ENCODE results near the gene USH1C. TPM values are rescaled to one million over a fixed set of nuclear protein-coding genes. Genes with fewer than 3 reads are reported as not detected.

The USH1C gene
- total RNA-seq, 1 experiment from 2014 or later = 1.0 TPM

DNA sequence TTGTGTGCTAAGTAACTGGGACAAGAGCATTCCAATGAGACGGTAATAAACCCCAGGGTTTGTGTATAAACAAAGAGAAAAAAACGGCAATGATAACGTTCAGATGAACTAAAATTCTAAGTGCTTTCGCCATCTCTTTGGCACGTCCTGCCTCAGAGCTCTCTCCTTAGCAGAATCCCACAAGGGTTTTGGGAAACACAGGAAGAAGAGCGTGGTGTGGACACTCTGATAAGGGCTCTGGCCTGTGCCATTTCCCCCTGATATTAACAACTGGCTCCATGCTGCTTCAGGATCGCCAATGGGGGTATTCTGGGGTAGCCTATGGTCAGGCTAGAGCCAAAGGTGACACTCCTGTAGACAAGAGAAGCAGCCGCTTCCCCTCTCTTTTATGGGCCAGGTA lies 85.9 kb downstream of the USH1C start:
- no peak overlapping the region for H3K4me2 ChIP-seq (ENCODE audit: insufficient read depth, insufficient read length, low read length)
- H3K18ac ChIP-seq (ENCODE audit: insufficient read length, low read depth, low read length) = no peak overlapping the region
- no peaks in the 10 kb centered on the region for H3K9me3 Mint-ChIP-seq
- H3K79me2 ChIP-seq (ENCODE audit: insufficient read depth, low read length) = no peaks in the 10 kb centered on the region
- H4K20me1 ChIP-seq (ENCODE audit: control insufficient read depth, insufficient read depth, insufficient read length) = no peaks in the 10 kb centered on the region
- no peak overlapping the region; a peak in 1 of 5 replicates for H3K4me3 Mint-ChIP-seq
- no peak overlapping the region for H3K27ac ChIP-seq (ENCODE audit: insufficient read length, low read depth, low read length)
- no peak overlapping the region for H4K91ac ChIP-seq (ENCODE audit: insufficient read length, low read depth, low read length)
- H2BK20ac ChIP-seq (ENCODE audit: low read depth, low read length, poor library complexity, severe bottlenecking) = no peak overlapping the region
- no peak overlapping the region for H2BK15ac ChIP-seq (ENCODE audit: low read depth, low read length)
- no peak overlapping the region for H3K4ac ChIP-seq (ENCODE audit: low read depth, low read length)
- H3K23ac ChIP-seq (ENCODE audit: insufficient read length, low read depth, low read length) = no peak overlapping the region
- no peak overlapping the region for H3K14ac ChIP-seq (ENCODE audit: insufficient read depth, low read length)
- peaks cover 18 to 21% of the 10 kb centered on the region in 2 experiments for H3K4me1 Mint-ChIP-seq
- no peak overlapping the region for H2BK5ac ChIP-seq (ENCODE audit: insufficient read length, low read length)
- no peak for DNase-seq
- no peaks in the 10 kb centered on the region for H3K9me3 ChIP-seq (ENCODE audit: control insufficient read depth, low read depth, low read length)
- peak overlapping the region in 1 of 3 experiments; percentile 77; a peak in 1 of 7 replicates for H3K27ac Mint-ChIP-seq
- no peaks in the 10 kb centered on the region for H3K27me3 ChIP-seq (ENCODE audit: insufficient read depth, low read length)
- H3K9ac ChIP-seq (ENCODE audit: extremely low read depth, insufficient read length, low read length) = no peak overlapping the region
- H3K56ac ChIP-seq (ENCODE audit: insufficient read length, low read depth, low read length) = no peak overlapping the region
- H2AFZ ChIP-seq (ENCODE audit: low read length) = no peak overlapping the region
- no peak overlapping the region for H4K5ac ChIP-seq (ENCODE audit: insufficient read length, low read depth, low read length)
- WGBS (ENCODE audit: extremely low coverage, insufficient read length, low lambda C conversion rate) = no CpG with 5 or more reads among the region's 8 CpGs
- H3K36me3 Mint-ChIP-seq (ENCODE audit: insufficient read depth in 1 of 3, low read depth in 3 of 3) = no peaks in the 10 kb centered on the region
- H4K8ac ChIP-seq (replicated peaks; ENCODE audit: insufficient read length, low read depth, low read length) = no peak overlapping the region
- H3K79me1 ChIP-seq (ENCODE audit: insufficient read depth, low read depth, low read length, poor library complexity, severe bottlenecking) = no peaks in the 10 kb centered on the region
- no peak overlapping the region for H3T11ph ChIP-seq (ENCODE audit: low read length)
- TF ChIP-seq, protein P1, sequence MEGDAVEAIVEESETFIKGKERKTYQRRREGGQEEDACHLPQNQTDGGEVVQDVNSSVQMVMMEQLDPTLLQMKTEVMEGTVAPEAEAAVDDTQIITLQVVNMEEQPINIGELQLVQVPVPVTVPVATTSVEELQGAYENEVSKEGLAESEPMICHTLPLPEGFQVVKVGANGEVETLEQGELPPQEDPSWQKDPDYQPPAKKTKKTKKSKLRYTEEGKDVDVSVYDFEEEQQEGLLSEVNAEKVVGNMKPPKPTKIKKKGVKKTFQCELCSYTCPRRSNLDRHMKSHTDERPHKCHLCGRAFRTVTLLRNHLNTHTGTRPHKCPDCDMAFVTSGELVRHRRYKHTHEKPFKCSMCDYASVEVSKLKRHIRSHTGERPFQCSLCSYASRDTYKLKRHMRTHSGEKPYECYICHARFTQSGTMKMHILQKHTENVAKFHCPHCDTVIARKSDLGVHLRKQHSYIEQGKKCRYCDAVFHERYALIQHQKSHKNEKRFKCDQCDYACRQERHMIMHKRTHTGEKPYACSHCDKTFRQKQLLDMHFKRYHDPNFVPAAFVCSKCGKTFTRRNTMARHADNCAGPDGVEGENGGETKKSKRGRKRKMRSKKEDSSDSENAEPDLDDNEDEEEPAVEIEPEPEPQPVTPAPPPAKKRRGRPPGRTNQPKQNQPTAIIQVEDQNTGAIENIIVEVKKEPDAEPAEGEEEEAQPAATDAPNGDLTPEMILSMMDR (conservative IDR thresholded peaks at IDR 0.05) = no peak
- H3K4me1 ChIP-seq (ENCODE audit: insufficient read depth, low read length) = 0 out of 2 replicates have a peak, but pooled peaks cover 8% of the 10 kb centered on the region
- H2BK12ac ChIP-seq (ENCODE audit: insufficient read length, low read depth, low read length) = no peak overlapping the region
- no peak overlapping the region for H2AK5ac ChIP-seq (ENCODE audit: insufficient read length, low read length)
- no peaks in the 10 kb centered on the region for H3K23me2 ChIP-seq (ENCODE audit: insufficient read length, low read depth, low read length, poor library complexity, severe bottlenecking)
- H3K27me3 Mint-ChIP-seq (ENCODE audit: low read depth) = peaks cover 6% of the 10 kb centered on the region
- H2BK120ac ChIP-seq (ENCODE audit: low read depth, low read length, poor library complexity, severe bottlenecking) = no peak overlapping the region
